HL-60 (cell line): ENCODE measurements around the gene PAX5.

Source experiments
- DNase-seq, 2 experiments: peaks; one replicate each; pipeline ENCODE4 v3.0.0-alpha.2; 2010 to 2020; ENCODE audit warnings: low read depth in 1 of 2, low spot score in 1 of 2
- H3K27ac ChIP-seq: fragments of 250-450 bp; sonication (Bioruptor Pico); replicated peaks from 2 replicates; pipeline ENCODE4 v1.5.1; 2020; ENCODE audit warnings: mild to moderate bottlenecking, moderate library complexity
- H3K27me3 ChIP-seq: fragments of 250-450 bp; sonication (Bioruptor Pico); 2 replicates; pipeline ENCODE4 v1.5.1; 2021; ENCODE audit warnings: mild to moderate bottlenecking, moderate library complexity; ENCODE audit not compliant: insufficient read depth, poor library complexity, severe bottlenecking
- H3K4me3 ChIP-seq: replicated peaks from 2 replicates; pipeline ENCODE4 v1.5.1; 2011; ENCODE audit warnings: mild to moderate bottlenecking, control low read depth, low read length; ENCODE audit not compliant: insufficient read depth
- GABPA ChIP-seq: IDR thresholded peaks from 2 replicates; pipeline ENCODE4 v1.6.1; 2012; ENCODE audit warnings: low read depth
- POLR2AphosphoS5 ChIP-seq: IDR thresholded peaks from 2 replicates; pipeline ENCODE4 v1.6.1; 2012; ENCODE audit warnings: low read depth
- SPI1 ChIP-seq: IDR thresholded peaks from 2 replicates; pipeline ENCODE4 v1.6.1; 2012; ENCODE audit warnings: low read depth, mild to moderate bottlenecking, borderline replicate concordance
- TF ChIP-seq, protein P1 (sequence below): IDR thresholded peaks from 2 replicates; pipeline ENCODE4 v1.6.1; 2012; ENCODE audit warnings: low read depth; ENCODE audit not compliant: insufficient replicate concordance
- TF ChIP-seq, protein P2 (sequence below): IDR thresholded peaks from one replicate; pipeline ENCODE4 v1.5.1; 2011; ENCODE audit warnings: low read length, control low read depth, inconsistent platforms; ENCODE audit not compliant: insufficient read depth

Gene PAX5

DNA sequence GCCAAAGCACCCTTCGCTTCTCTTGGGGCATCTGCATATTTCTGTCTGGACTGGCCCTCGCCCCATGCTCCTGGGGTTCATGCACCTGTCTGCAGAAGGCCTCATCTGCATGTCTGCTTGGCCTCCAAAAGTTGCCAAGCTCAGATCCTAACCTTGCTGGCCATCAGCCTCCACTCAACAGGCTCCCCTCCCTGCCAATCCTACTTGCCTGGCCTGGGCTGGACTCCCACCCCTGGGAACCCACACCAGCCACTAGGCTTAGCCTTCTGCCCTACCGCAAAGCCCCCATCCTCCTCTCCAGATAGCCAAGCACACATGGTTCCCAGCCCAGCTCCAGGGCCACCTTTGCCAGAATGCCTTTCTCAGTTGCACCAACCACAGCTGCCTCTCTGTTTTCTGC is 159.8 kb downstream of the PAX5 start:
- TF ChIP-seq, protein P1, sequence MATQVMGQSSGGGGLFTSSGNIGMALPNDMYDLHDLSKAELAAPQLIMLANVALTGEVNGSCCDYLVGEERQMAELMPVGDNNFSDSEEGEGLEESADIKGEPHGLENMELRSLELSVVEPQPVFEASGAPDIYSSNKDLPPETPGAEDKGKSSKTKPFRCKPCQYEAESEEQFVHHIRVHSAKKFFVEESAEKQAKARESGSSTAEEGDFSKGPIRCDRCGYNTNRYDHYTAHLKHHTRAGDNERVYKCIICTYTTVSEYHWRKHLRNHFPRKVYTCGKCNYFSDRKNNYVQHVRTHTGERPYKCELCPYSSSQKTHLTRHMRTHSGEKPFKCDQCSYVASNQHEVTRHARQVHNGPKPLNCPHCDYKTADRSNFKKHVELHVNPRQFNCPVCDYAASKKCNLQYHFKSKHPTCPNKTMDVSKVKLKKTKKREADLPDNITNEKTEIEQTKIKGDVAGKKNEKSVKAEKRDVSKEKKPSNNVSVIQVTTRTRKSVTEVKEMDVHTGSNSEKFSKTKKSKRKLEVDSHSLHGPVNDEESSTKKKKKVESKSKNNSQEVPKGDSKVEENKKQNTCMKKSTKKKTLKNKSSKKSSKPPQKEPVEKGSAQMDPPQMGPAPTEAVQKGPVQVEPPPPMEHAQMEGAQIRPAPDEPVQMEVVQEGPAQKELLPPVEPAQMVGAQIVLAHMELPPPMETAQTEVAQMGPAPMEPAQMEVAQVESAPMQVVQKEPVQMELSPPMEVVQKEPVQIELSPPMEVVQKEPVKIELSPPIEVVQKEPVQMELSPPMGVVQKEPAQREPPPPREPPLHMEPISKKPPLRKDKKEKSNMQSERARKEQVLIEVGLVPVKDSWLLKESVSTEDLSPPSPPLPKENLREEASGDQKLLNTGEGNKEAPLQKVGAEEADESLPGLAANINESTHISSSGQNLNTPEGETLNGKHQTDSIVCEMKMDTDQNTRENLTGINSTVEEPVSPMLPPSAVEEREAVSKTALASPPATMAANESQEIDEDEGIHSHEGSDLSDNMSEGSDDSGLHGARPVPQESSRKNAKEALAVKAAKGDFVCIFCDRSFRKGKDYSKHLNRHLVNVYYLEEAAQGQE = no peak
- TF ChIP-seq SPI1 (no peak), GABPA (no peak), POLR2AphosphoS5 (no peak)
- TF ChIP-seq, protein P2, sequence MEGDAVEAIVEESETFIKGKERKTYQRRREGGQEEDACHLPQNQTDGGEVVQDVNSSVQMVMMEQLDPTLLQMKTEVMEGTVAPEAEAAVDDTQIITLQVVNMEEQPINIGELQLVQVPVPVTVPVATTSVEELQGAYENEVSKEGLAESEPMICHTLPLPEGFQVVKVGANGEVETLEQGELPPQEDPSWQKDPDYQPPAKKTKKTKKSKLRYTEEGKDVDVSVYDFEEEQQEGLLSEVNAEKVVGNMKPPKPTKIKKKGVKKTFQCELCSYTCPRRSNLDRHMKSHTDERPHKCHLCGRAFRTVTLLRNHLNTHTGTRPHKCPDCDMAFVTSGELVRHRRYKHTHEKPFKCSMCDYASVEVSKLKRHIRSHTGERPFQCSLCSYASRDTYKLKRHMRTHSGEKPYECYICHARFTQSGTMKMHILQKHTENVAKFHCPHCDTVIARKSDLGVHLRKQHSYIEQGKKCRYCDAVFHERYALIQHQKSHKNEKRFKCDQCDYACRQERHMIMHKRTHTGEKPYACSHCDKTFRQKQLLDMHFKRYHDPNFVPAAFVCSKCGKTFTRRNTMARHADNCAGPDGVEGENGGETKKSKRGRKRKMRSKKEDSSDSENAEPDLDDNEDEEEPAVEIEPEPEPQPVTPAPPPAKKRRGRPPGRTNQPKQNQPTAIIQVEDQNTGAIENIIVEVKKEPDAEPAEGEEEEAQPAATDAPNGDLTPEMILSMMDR = no peak
- Histone ChIP-seq H3K27me3 (no peaks in the 10 kb centered on the region), H3K4me3 (no peak overlapping the region), H3K27ac (no peak overlapping the region)
- DNase-seq = no peak

DNA sequence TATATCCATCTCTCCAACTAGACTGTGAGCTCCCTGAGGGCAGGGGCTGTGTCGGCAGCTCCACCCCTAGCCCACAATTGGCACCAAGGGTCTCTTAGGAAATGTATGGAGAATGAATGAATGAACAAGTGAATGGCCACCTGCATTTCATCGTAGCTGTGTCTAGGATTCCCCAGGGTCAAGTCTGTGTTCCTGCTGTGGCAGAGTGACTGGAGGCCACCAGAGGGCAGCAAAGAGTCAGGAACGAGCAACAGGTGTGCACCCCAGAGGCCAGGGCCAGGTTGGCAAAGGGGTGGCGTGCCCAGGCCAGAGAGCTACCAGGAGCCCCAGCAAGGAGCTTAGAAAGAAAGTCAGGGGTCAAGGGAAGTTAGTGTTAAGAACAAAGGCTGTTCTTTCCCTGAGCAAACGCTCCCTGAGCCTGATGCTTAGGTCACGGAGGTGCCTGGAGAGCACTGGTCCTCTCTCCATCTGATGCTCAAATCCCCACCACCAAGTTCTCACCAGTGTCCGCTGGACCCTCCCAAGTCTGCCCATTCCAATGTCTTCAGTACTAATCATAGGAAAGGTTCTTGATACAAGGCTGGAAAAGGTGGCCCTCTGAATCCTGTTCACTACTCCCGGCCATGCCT is 160.7 kb downstream of the PAX5 start:
- TF ChIP-seq SPI1 = no peak
- TF ChIP-seq, protein P2 = peak; percentile 86
- DNase-seq = peak; percentile 20 to 57
- H3K27ac ChIP-seq = no peak overlapping the region

DNA sequence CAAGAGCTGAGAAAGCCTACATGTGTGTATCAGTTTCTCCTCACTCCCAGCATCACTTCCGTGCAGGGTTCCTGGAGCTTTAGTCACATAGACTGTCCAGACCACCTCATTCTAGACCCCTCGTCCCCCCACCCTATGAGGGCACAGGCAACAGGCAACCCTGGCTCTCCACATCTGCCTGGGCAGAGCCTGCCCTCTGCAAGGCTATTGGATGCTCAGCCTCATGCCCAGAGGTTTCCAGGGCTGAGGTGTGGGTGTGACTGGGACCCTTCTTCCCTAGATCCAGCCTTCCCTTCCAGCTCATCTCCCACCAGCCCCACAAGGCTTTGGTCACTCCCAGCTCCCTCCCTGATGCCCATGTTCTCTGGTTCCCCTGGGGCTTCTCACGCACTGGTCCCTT is 161.4 kb downstream of the PAX5 start:
- TF ChIP-seq, protein P1 = no peak
- TF ChIP-seq SPI1 = no peak
- no peak for TF ChIP-seq GABPA
- TF ChIP-seq, protein P2 = no peak
- no peak for TF ChIP-seq POLR2AphosphoS5
- Histone ChIP-seq H3K27me3 (no peaks in the 10 kb centered on the region), H3K27ac (no peak overlapping the region), H3K4me3 (no peak overlapping the region)
- no peak for DNase-seq

More for the DNA sequence above, 160.7 kb downstream of the PAX5 start:
- no peak overlapping the region for H3K4me3 ChIP-seq
- H3K27me3 ChIP-seq = no peaks in the 10 kb centered on the region

DNA sequence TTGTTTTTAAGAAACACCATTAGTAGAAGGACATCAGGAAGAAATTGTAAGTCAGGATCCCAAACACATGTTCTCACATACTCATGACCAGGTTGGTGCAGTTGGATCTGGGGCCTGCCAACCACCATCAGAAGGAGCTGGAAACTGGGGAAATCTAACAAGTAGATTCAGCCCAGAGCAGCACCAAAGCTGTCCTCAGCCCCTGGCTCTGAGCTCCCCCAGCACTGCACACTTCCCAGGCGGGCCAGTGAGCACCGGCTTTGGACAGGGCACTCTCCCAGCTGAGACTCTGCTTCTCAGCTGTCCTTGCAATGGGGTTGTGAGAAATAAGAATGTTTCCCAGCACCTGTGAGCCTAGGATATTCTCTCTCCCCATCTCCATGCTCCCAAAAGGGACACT is 162.5 kb downstream of the PAX5 start:
- no peak for DNase-seq
- no peaks in the 10 kb centered on the region for H3K27me3 ChIP-seq
- H3K4me3 ChIP-seq = no peak overlapping the region
- H3K27ac ChIP-seq = no peak overlapping the region
- TF ChIP-seq, protein P1 = no peak
- TF ChIP-seq POLR2AphosphoS5 = no peak
- TF ChIP-seq GABPA = no peak
- no peak for TF ChIP-seq SPI1
- TF ChIP-seq, protein P2 = no peak
